Stomach (tissue), 9 donors: ENCODE measurements around the gene RAB23. TPM values are rescaled to one million over a fixed set of nuclear protein-coding genes. Genes with fewer than 3 reads are reported as not detected.

Experiments used
- DNase-seq, 2 donors: peaks; one replicate each; pipeline versions ENCODE4 v3.0.0 to v3.0.0-alpha.2; 2013 to 2019
- H3K27ac ChIP-seq, 5 donors: fragments of 200-600 bp in 4 of 5; sonication (generic) in 4 of 5; one replicate each; pipeline ENCODE4 v1.5.1; 2013 to 2019; ENCODE audit warnings: mild to moderate bottlenecking in 1 of 5, moderate library complexity in 1 of 5
- H3K27me3 ChIP-seq, 3 donors: fragments of 200-600 bp; sonication (generic); one replicate each; pipeline ENCODE4 v1.5.1; 2017 to 2019; ENCODE audit warnings: mixed run types in 1 of 3
- H3K36me3 ChIP-seq, 4 donors: fragments of 200-600 bp; sonication (generic); 1 replicate in 3 of 4; 2 replicates in 1 of 4; pipeline ENCODE4 v1.5.1; 2016 to 2019
- H3K4me1 ChIP-seq, 4 donors: fragments of 200-600 bp; sonication (generic); one replicate each; pipeline ENCODE4 v1.5.1; 2016 to 2019
- H3K4me3 ChIP-seq, 4 donors: fragments of 200-600 bp; sonication (generic) in 3 of 4; one replicate each; pipeline ENCODE4 v1.5.1; 2016 to 2019; ENCODE audit warnings: mild to moderate bottlenecking in 1 of 4
- H3K9me3 ChIP-seq, 4 donors: fragments of 200-600 bp; sonication (generic); one replicate each; pipeline ENCODE4 v1.5.1; 2016 to 2019
- EP300 ChIP-seq: sonication (generic); formaldehyde crosslinking; IDR thresholded peaks from one replicate; pipeline ENCODE4 v1.6.1; 2017; ENCODE audit warnings: antibody characterized with exemption
- POLR2A ChIP-seq, 4 donors: fragments of 450-650 bp; IDR thresholded peaks; one replicate each; pipeline ENCODE4 v1.6.1; 2016; ENCODE audit warnings: antibody characterized with exemption in 4 of 4, control low read depth in 2 of 4, mild to moderate bottlenecking in 1 of 4, moderate library complexity in 1 of 4
- POLR2AphosphoS5 ChIP-seq, 3 donors: sonication (generic); formaldehyde crosslinking; IDR thresholded peaks; one replicate each; pipeline ENCODE4 v1.6.1; 2016; ENCODE audit warnings: antibody characterized with exemption in 3 of 3
- WGBS, 5 donors: extraction: QIAGEN DNeasy Blood & Tissue Kit in 3 of 5; methylation state at CpG; one replicate each; pipeline versions ENCODE4 v1.1.5 to v1.1.7; 2013 to 2018; 5-methylcytosine and 5-hydroxymethylcytosine counted together
- intact Hi-C: fragments of 100-400 bp; cut with DNase I; formaldehyde crosslinking; loops from one replicate; pipeline ENCODE4 v1.15.1; 2023; ENCODE audit warnings: low total_unique reads
- polyA plus RNA-seq, 3 donors: library from polyadenylated mRNA; stranded (reverse); fragments of 200-250 nt; gene quantifications; one replicate each; pipeline ENCODE4 v1.2.3, GENCODE V29; 2013
- total RNA-seq, 5 donors: library from RNA; depleted of rRNA; stranded (reverse); fragments of >200 nt; gene quantifications; one replicate each; pipeline versions ENCODE4 v1.1.0 to v1.2.3, GENCODE V29; 2014 to 2016
- TF ChIP-seq, protein P1 (sequence below), 7 experiments: fragments of 450-650 bp in 4 of 7; fragments of 200-600 bp in 3 of 7; sonication (generic) in 3 of 7; IDR thresholded peaks; one replicate each; pipeline ENCODE4 v1.5.1; 2016 to 2019; ENCODE audit warnings: antibody characterized with exemption in 7 of 7, control low read depth in 2 of 7, mild to moderate bottlenecking in 1 of 7
- donor health status: healthy with polysubstance abuse.
- donor health status: Bipolar disorder and iron deficiency.
- donor health status: healthy.

The RAB23 gene
- total and polyA plus RNA-seq, 8 donors = 5.5 to 51.3 (median 13.0) TPM

DNA sequence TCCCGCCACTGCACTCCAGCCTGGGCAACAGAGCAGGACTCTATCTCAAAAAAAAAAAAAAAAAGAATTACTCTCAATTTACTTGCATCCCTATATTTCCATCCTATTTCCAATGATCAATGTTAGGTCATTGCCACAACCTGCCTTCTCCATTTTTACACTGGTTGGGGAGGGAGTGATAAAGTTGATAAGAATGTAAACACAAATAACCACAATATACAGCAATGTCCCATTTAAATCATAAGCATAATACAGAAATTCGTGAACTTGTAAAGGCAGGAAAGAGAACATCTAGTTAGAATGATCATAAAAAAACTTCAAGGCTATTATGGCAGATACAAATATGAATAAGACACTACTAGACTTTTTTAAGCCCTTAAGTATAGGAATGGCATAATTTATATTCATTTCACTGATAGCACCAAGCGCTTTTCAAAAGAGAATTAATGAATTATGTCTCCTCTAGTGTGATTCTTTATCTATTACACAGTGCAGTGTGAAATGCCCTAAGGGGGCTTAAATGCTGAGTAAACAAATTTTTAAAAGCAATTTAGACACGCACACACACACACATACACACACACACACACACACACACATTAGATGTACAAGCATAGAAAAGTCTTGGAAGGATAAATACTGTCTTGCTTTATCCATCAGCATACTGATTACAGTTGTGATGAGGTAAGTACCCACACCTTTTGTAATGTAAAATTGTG is 33.5 kb upstream of the RAB23 start:
- intact Hi-C loops = no loop called here
- Histone ChIP-seq H3K27me3 (no peaks in the 10 kb centered on the region), H3K27ac (no peak overlapping the region), H3K4me3 (no peak overlapping the region), H3K36me3 (no peaks in the 10 kb centered on the region), H3K4me1 (peaks cover 0 to 16% (median 7%) of the 10 kb centered on the region in 4 donors), H3K9me3 (no peaks in the 10 kb centered on the region)
- 78 to 90% (median 89%) methylated on average over 3 to 4 of the region's 4 CpGs for WGBS, 5 donors
- no peak for TF ChIP-seq EP300
- TF ChIP-seq, protein P1, sequence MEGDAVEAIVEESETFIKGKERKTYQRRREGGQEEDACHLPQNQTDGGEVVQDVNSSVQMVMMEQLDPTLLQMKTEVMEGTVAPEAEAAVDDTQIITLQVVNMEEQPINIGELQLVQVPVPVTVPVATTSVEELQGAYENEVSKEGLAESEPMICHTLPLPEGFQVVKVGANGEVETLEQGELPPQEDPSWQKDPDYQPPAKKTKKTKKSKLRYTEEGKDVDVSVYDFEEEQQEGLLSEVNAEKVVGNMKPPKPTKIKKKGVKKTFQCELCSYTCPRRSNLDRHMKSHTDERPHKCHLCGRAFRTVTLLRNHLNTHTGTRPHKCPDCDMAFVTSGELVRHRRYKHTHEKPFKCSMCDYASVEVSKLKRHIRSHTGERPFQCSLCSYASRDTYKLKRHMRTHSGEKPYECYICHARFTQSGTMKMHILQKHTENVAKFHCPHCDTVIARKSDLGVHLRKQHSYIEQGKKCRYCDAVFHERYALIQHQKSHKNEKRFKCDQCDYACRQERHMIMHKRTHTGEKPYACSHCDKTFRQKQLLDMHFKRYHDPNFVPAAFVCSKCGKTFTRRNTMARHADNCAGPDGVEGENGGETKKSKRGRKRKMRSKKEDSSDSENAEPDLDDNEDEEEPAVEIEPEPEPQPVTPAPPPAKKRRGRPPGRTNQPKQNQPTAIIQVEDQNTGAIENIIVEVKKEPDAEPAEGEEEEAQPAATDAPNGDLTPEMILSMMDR (IDR thresholded peaks at IDR 0.05) = no peak
- no peak for TF ChIP-seq POLR2AphosphoS5 (IDR thresholded peaks at IDR 0.05)
- no peak for TF ChIP-seq POLR2A (IDR thresholded peaks at IDR 0.05)
- no peak for DNase-seq

DNA sequence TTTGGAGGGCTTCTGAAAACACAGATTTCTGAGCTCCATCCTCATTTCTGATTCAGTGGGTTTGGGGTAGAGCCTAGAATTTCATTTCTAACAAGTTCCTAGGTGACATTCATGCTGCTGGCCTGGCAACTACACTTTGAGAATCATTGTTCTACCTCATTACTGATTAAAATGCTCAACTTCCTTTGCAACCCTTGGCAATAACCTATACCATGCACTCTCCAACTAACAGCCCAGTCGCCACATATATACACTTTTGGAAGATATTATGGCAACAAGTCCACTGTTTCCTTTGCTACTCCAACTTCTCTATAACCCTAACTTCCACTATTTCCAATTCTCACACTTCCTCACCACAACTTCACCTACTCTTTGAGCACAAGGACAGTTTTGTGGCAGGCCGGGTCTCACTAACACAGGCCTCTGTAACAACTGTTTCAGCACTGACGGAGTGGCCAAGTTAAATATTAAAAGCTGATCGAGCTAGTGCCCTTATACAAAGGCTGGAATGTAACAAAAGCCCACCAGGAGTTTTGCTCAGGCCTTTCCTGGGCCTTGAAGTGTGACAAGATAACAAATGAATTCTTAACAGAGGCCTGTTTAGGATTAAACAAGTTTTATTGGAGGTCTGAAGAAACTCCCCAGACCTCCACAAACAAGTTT is 32.1 kb upstream of the RAB23 start:
- no peak for TF ChIP-seq EP300
- TF ChIP-seq, protein P1 (IDR thresholded peaks at IDR 0.05) = no peak
- no peak for TF ChIP-seq POLR2A (IDR thresholded peaks at IDR 0.05)
- H3K4me1 ChIP-seq = peaks cover 0 to 16% (median 7%) of the 10 kb centered on the region in 4 donors
- DNase-seq = peak in 1 of 2 donors; percentile 46
- intact Hi-C loops = no loop called here
- H3K27me3 ChIP-seq = no peaks in the 10 kb centered on the region
- no peaks in the 10 kb centered on the region for H3K36me3 ChIP-seq
- peak overlapping the region in 1 of 5 donors; percentile 76 for H3K27ac ChIP-seq
- WGBS, 5 donors = 39 to 69% (median 60%) methylated on average over 4 of the region's 4 CpGs
- H3K4me3 ChIP-seq = no peak overlapping the region
- no peaks in the 10 kb centered on the region for H3K9me3 ChIP-seq

DNA sequence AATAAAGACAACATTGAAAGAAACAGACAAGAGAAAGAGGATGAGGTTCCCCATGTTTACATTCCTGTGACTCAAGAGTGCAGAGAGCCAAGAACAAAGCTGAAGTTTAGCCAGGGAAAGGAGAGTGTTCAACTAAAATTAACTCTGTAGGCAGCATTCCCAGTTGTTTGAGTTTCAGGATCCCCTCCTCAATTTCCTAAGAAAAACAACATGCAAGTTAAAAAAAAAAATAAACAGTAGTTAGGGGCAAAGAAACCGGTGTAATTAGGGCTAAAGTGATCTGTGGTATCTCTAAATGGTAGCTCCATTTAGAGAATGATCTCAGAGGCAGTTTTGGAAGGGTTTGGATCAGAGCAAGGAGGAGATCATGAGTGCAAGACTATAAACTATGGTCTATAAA is 30.9 kb upstream of the RAB23 start:
- Histone ChIP-seq H3K36me3 (no peaks in the 10 kb centered on the region), H3K27ac (peak overlapping the region in 4 of 5 donors; percentile 30 to 76 (median 46)), H3K9me3 (no peaks in the 10 kb centered on the region), H3K4me3 (no peak overlapping the region), H3K27me3 (no peaks in the 10 kb centered on the region), H3K4me1 (peaks cover 0 to 16% (median 7%) of the 10 kb centered on the region in 4 donors)
- intact Hi-C loops = no loop called here
- peak in 1 of 2 donors; percentile 73 for DNase-seq
- 24 to 57% (median 48%) methylated on average over 1 of the region's 1 CpG for WGBS, 5 donors
- no peak for TF ChIP-seq POLR2AphosphoS5 (IDR thresholded peaks at IDR 0.05)
- no peak for TF ChIP-seq EP300
- no peak for TF ChIP-seq POLR2A (IDR thresholded peaks at IDR 0.05)
- TF ChIP-seq, protein P1 (IDR thresholded peaks at IDR 0.05) = no peak

DNA sequence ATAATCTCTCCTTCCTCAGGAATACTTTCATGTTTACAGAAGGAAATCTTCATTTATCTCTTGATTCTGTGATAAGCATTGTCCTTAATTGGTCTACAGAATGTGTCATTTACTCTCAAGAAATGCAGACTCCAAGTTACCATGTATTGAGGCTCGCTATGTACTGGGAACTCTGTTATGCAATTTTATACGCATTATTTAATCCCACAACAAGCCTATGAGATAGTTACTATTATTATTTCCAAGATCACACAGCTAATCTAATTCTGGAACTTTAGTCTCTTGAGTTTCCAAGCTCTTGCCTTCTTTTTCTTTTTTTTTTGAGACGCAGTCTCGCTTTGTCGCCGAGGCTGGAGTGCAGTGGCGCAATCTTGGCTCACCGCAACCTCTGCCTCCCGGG is 30.0 kb upstream of the RAB23 start:
- Histone ChIP-seq H3K4me3 (no peak overlapping the region), H3K36me3 (no peaks in the 10 kb centered on the region), H3K4me1 (peaks cover 0 to 13% (median 6%) of the 10 kb centered on the region in 4 donors), H3K27me3 (no peaks in the 10 kb centered on the region), H3K9me3 (no peaks in the 10 kb centered on the region), H3K27ac (peak overlapping the region in 4 of 5 donors; percentile 30 to 76 (median 46))
- 77 to 95% (median 90%) methylated on average over 9 of the region's 9 CpGs for WGBS, 5 donors
- intact Hi-C loops = no loop called here
- no peak for DNase-seq
- TF ChIP-seq POLR2A (IDR thresholded peaks at IDR 0.05) (no peak), EP300 (no peak), POLR2AphosphoS5 (IDR thresholded peaks at IDR 0.05) (no peak)
- TF ChIP-seq, protein P1 (IDR thresholded peaks at IDR 0.05) = no peak
